Rectal smooth muscle tissue (tissue), 1 donor: Measurements from ENCODE around the gene PRPSAP2.

Experiments
- H3K27ac ChIP-seq: one replicate; pipeline ENCODE4 v1.7.0; 2013; ENCODE audit warnings: low read depth, low read length, inconsistent platforms
- H3K27me3 ChIP-seq: one replicate; pipeline ENCODE4 v1.7.0; 2013; ENCODE audit warnings: low read length; ENCODE audit not compliant: control insufficient read depth, insufficient read depth
- H3K36me3 ChIP-seq: one replicate; pipeline ENCODE4 v1.7.0; 2013; ENCODE audit warnings: low read length; ENCODE audit not compliant: control insufficient read depth, insufficient read depth
- H3K4me1 ChIP-seq: one replicate; pipeline ENCODE4 v1.7.0; 2013; ENCODE audit warnings: low read length; ENCODE audit not compliant: control insufficient read depth, insufficient read depth
- H3K4me3 ChIP-seq: one replicate; pipeline ENCODE4 v1.7.0; 2013; ENCODE audit warnings: low read length
- H3K9ac ChIP-seq: one replicate; pipeline ENCODE4 v1.7.0; 2013; ENCODE audit warnings: low read length

Gene PRPSAP2

DNA sequence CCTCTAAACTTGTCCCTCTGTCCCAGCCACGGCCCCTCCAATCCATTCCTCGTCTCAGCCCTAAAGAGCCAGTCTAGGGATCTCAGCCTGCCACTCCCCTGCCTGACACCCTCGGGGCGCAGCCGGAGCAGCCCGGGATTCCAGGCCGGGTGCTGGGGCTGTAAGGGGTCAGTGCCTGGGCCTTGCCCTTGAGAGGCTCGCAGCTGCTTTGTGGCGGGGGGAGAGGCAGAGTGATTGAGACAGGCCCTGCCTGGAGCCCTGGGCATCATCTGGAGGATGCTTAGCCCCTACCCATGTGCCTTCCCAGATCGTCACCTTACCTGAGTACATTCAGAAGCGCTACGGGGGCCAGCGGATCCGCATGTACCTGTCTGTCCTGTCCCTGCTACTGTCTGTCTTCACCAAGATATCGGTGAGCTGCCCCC lies 102.3 kb downstream of the PRPSAP2 start:
- H3K27me3 ChIP-seq, result no peaks in the 10 kb centered on the region
- H3K4me3 ChIP-seq, result no peak overlapping the region
- H3K36me3 ChIP-seq, result no peaks in the 10 kb centered on the region
- H3K9ac ChIP-seq, result no peak overlapping the region
- peaks cover 3% of the 10 kb centered on the region for H3K4me1 ChIP-seq
- no peak overlapping the region for H3K27ac ChIP-seq

DNA sequence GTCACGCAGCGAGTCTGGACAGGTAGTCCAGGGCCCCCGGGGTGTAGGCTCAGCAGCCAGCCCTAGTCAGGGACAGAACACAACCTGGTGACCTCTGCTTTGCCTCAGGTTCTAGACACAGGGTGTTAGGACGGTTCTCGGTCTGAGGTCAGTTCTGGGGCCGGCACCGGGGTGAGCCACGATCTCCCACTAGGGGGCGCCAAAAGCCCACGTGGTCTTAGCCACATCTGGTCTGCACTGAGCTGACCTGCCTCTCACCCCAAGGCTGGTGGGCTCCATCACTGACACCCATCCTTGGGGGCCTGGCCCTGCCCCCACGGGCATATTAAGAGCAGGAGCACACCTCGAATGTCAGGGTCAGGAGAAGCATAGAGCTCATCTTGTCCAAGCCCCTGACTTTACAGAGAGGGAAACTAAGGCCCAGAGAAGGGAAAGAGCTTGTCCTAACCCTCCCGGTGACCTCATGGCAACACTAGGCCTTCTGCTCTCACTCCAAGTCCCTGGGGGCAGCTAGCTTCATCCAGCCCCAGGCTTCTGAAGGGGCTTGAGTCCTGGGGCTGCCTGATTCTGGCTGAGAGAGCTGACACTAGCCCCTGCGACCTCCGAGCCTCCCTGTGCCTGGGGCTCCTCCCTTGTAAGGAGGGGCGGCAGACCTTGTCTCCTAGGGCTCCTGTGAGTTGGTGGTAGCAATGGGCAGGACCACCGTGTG lies 103.0 kb downstream of the PRPSAP2 start:
- Histone ChIP-seq H3K27me3 (no peaks in the 10 kb centered on the region), H3K36me3 (no peaks in the 10 kb centered on the region), H3K4me3 (no peak overlapping the region), H3K27ac (no peak overlapping the region), H3K4me1 (peaks cover 3% of the 10 kb centered on the region), H3K9ac (no peak overlapping the region)

DNA sequence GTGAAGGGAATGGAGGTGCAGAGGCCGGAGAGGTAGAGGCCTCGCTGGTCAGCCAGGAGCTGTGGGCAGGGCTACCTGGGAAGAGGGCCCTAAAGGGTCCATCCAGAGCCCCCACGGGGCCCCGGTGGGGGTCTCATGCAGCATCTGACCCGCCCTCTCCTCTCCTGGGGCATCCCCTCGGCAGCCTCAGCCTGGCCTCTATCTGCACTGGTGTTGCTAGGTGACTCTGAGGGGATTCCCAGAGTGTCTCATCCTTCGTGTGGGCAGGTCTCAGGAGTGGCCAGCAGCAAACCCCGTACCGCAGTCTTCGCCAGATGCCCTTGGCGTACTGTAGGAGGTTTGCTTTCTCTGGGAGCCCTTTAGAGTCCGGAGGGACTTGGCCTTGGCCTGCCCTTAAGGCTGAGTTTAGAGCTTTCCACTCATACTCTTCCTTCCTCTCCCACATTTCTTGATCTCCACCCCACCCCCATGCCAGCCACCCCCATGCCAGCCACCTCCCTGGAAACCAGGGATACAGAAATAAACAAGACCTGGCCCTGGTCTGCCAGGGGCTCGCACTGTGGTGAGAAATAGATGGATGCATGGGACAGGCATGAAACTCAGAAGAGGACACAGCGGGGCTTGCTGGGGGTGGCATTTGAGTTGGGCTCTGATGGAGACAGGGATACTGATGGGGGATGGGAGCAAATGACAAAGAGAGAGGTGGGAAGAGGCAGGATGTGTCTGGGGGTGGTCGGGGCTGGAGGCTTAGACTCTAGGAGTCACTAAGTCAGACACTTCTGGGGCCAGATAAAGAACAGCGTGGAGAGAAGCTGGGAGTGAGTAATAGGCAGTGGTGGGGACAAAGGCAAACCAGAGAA lies 103.9 kb downstream of the PRPSAP2 start:
- Histone ChIP-seq H3K9ac (no peak overlapping the region), H3K27me3 (no peaks in the 10 kb centered on the region), H3K4me3 (no peak overlapping the region), H3K4me1 (peaks cover 3% of the 10 kb centered on the region), H3K27ac (no peak overlapping the region), H3K36me3 (no peaks in the 10 kb centered on the region)

DNA sequence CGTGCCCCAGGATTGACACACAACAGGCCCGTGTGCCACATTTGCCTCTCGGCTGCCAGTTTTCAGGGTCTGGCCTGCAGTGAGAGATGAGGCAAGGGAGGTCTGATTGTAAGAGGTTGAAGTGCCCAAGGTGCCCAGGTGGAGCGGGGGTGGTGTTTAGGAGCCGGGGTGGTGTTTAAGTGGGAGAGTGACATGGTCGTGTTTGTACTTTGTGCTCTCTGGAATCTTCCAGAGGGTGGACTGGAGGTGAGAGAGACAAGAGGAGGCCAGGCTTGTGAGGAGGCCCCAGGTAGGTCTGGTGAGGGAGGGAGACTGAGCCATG lies 104.5 kb downstream of the PRPSAP2 start:
- Histone ChIP-seq H3K27me3 (no peaks in the 10 kb centered on the region), H3K9ac (no peak overlapping the region), H3K36me3 (no peaks in the 10 kb centered on the region), H3K4me1 (peaks cover 3% of the 10 kb centered on the region), H3K27ac (no peak overlapping the region), H3K4me3 (no peak overlapping the region)

DNA sequence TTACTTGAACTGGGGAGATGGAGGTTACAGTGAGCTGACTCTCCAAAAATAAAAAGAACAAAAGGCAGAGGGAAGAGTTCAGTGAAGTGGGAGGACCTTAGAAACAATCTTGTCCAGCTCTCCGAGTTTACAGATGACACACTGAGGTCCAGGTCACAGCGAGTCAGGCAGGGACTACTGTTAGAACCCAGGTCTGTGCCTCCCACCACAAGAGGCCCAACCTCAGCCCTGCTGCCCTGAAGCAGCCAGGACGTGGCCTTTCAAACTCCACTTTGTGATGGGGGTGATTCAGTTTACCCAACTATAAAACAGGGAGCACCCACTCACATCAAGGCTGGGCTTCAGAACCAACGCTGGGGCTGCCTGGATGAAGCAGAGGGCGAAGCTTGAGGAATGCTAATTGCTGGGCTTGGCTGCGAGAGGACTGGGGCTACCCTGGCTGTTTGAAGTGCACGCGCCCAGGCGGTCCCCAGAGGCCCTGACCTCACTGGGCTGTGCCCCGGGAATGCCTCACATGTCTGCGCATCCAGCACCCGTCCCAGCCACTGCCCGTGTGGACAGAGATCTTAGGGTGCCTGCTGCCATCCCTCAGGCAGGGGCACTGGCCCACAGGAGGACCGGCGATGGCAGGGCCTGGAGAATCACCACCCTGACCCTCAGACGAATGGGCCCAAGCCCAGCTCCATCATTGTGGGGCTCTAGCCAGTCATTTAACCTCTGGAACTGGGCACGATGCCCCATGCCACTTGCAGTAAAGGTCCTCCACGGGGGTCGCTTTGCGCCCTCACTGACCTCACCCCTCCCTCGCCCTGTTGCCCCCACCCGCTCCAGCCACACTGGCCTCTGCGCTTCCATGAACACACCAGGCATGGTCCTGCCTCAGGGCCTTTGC lies 105.4 kb downstream of the PRPSAP2 start:
- Histone ChIP-seq H3K27me3 (no peaks in the 10 kb centered on the region), H3K36me3 (no peaks in the 10 kb centered on the region), H3K4me1 (peaks cover 3% of the 10 kb centered on the region), H3K4me3 (no peak overlapping the region), H3K27ac (no peak overlapping the region), H3K9ac (no peak overlapping the region)

DNA sequence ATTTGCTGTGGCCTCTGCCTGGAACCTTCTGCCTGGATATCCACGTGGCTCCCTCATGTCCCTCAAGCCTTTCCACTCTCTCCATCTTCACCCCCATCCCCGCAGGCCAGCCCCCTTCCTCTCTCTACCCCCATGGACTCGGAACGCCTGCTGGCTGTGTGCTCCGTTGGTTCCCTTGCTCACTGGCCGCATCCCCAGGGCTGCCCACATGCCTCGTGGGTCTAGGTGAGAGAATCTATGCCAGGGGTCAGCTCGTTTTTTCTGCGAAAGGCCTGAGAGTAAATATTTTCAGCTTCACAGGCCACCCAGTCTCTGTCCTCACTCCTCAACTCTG lies 106.1 kb downstream of the PRPSAP2 start:
- no peaks in the 10 kb centered on the region for H3K36me3 ChIP-seq
- H3K9ac ChIP-seq, result no peak overlapping the region
- H3K27ac ChIP-seq, result no peak overlapping the region
- no peak overlapping the region for H3K4me3 ChIP-seq
- H3K4me1 ChIP-seq, result peaks cover 3% of the 10 kb centered on the region
- H3K27me3 ChIP-seq, result no peaks in the 10 kb centered on the region

DNA sequence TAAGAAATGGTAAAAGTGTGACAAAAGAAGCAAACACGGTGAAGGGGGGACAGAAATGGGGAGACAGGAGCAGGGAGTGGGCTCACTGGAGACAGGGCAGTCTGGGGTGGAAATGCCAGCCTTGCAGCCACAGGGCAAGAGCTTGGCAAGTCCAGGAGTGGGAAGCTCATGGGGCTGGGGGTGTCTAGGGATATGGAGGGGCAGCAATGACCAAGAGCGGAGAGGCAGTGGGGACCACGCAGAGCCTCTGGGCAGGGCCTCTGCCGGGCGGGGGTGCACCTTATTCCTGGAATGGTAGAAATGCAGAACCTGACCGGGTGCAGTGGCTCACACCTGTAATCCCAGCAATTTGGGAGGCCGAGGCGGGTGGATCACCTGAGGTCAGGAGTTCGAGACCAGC lies 106.6 kb downstream of the PRPSAP2 start:
- Histone ChIP-seq H3K4me3 (no peak overlapping the region), H3K27ac (no peak overlapping the region), H3K9ac (no peak overlapping the region), H3K4me1 (peaks cover 3% of the 10 kb centered on the region), H3K36me3 (no peaks in the 10 kb centered on the region), H3K27me3 (no peaks in the 10 kb centered on the region)

DNA sequence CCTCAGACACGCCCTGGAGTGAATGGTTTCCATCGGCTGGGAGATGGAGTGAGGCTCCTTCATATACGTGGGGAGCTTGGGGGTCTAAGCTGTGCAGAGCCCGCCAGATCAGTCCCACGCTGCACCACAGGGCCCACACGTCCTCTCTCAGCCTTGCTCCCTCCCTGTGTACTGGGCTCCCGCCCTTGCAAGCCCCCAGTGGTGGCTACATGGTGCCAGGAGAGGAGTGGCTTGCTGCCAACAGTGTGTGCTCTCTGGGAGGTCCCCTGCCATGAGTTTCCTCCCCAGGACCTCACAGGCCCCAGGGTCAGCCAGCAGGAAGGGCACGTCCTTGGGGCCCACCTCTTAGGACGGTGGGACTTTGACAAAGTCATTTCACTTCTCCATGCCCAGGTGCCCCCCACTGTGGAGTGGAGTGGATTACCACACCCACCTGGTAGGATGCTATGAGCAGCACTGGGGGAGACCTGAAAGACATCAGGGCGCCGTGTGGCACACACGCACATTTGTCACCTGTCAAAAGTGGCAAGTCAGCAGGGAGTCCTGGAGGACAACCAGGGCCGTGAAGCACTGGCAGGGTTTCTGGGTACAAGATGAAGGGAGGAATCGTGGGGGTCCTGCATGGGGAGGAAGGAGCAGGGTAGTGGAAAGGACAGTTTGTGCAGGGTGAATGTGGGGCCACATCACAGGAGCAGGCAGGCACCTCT lies 107.8 kb downstream of the PRPSAP2 start:
- H3K36me3 ChIP-seq, result no peaks in the 10 kb centered on the region
- no peak overlapping the region for H3K9ac ChIP-seq
- no peaks in the 10 kb centered on the region for H3K27me3 ChIP-seq
- H3K27ac ChIP-seq, result no peak overlapping the region
- H3K4me1 ChIP-seq, result peaks cover 3% of the 10 kb centered on the region
- H3K4me3 ChIP-seq, result no peak overlapping the region

DNA sequence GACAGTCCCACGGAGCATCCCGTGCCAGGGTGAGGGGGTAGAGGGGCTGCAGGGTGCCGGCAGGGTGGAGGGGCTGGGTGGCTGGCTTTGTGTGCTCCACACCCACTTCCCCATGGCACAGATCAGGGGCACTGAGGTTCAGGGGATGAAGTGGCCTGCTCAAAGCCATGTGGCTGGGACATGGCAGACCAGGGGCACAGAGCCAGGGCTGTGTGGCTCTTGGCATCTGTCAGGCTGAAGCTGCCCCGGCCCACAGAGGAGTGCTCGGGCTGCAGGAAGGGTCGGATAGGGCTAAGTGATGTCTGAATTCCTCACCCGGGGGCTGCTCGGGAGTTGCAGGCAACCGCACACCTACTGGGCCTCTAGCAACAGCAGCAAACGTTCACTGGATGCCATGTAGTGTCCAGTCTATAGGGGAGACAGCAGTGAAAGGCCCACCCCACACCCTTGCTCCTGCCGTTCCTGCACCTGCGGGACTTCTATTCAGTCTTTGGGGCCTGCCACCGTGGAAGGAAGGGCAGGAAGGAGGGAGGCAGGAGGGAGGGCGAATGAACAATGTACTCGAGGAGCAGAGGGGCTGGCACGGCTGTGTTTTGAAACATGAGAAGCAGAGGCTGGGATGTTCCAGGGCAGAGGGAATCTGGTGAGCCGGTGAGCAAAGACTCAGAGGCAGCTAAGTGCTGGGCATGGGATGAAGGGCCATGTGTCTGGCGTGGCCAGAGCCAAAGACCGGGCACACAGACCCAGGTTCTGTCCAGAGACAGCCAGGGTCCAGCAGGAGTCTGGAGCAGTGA lies 109.1 kb downstream of the PRPSAP2 start:
- Histone ChIP-seq H3K27me3 (no peaks in the 10 kb centered on the region), H3K4me1 (no peaks in the 10 kb centered on the region), H3K9ac (no peak overlapping the region), H3K27ac (no peak overlapping the region), H3K4me3 (no peak overlapping the region), H3K36me3 (no peaks in the 10 kb centered on the region)

DNA sequence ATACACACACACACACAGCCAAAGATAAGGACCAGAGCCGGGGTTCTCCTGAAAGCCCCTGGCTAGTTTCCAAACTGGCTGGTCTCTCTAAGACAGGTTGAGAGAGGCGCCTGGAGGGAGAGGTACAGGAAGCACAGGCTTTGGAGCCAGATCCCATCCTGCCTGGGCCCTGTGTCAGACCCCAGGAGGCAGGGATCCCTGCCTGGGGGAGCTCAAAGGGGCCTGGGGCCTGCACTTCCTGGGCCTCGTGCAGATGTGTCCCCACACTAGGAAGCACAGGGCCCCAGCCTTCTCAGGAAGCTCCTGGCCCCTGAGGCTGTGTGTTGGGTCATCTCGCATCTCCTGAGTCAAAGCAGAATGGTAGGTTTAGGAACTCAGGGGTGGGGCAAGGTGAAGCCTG lies 110.0 kb downstream of the PRPSAP2 start:
- H3K27me3 ChIP-seq, result no peaks in the 10 kb centered on the region
- no peak overlapping the region for H3K4me3 ChIP-seq
- H3K36me3 ChIP-seq, result no peaks in the 10 kb centered on the region
- no peaks in the 10 kb centered on the region for H3K4me1 ChIP-seq
- H3K9ac ChIP-seq, result no peak overlapping the region
- no peak overlapping the region for H3K27ac ChIP-seq

DNA sequence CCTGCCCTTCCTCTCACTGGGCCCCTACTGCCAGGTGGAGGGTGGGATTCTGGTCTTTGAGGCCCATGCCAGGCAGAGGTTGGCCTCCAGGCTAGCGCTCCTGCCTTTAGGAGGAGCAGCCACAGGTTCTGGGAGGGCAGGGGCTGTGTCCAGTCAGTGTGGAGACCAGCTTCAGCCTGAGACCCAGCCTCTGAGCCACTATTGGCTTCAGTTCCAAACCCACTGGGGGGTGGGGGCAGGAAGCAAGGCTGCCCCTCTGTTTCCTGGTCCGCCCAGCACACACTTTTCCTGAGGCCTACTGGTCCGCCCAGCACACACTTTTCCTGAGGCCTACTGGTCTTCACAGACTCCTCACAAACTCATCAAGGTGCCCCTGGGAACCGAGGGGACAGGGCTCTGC lies 110.4 kb downstream of the PRPSAP2 start:
- Histone ChIP-seq H3K4me3 (no peak overlapping the region), H3K27ac (no peak overlapping the region), H3K4me1 (no peaks in the 10 kb centered on the region), H3K36me3 (no peaks in the 10 kb centered on the region), H3K27me3 (no peaks in the 10 kb centered on the region), H3K9ac (no peak overlapping the region)
